Ishikawa (cell line): ENCODE measurements around the gene KCNN3.

Experiments used
- EGR1 ChIP-seq: IDR thresholded peaks from 2 replicates; pipeline ENCODE4 v1.6.1; 2012
- FOXM1 ChIP-seq: IDR thresholded peaks from 2 replicates; pipeline ENCODE4 v1.6.1; 2012; ENCODE audit warnings: low read depth, borderline replicate concordance
- NFIC ChIP-seq: IDR thresholded peaks from 2 replicates; pipeline ENCODE4 v1.6.1; 2012
- RAD21 ChIP-seq: IDR thresholded peaks from 2 replicates; pipeline ENCODE4 v1.6.1; 2012; ENCODE audit warnings: low read depth
- TAF1 ChIP-seq: IDR thresholded peaks from 2 replicates; pipeline ENCODE4 v1.6.1; 2012; ENCODE audit warnings: low read depth, mild to moderate bottlenecking
- YY1 ChIP-seq: IDR thresholded peaks from 2 replicates; pipeline ENCODE4 v1.6.1; 2012; ENCODE audit warnings: low read depth
- ZBTB7A ChIP-seq: IDR thresholded peaks from 2 replicates; pipeline ENCODE4 v1.6.1; 2012; ENCODE audit warnings: low read depth
- TF ChIP-seq, protein P1 (sequence below): IDR thresholded peaks from 2 replicates; pipeline ENCODE4 v1.6.1; 2012; ENCODE audit warnings: low read depth, mild to moderate bottlenecking
- TF ChIP-seq, protein P2 (sequence below): IDR thresholded peaks from 2 replicates; pipeline ENCODE4 v1.6.1; 2012

DNA sequence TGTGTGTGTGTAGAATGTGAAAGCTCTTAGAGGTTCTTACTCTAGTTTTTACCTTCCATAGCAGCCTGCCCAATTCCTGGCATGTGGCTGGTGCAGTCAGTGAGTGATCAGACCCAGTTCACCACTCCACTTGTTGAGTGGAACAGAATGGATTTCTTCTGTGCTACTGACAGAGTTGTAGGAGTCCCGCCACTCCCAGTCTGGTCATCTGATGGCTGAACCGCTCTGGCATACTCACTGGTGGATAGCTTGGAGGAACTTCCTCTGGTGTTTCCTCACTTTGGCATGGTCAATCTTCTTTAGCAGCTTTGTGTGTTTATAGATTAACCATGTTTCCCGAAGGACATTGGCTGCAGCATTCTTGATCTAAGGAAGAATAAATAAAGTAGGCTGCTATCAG lies 155.4 kb downstream of the KCNN3 start:
- no peak for TF ChIP-seq EGR1
- TF ChIP-seq ZBTB7A = no peak
- TF ChIP-seq YY1 = no peak
- TF ChIP-seq RAD21 = no peak
- no peak for TF ChIP-seq TAF1
- TF ChIP-seq, protein P1, sequence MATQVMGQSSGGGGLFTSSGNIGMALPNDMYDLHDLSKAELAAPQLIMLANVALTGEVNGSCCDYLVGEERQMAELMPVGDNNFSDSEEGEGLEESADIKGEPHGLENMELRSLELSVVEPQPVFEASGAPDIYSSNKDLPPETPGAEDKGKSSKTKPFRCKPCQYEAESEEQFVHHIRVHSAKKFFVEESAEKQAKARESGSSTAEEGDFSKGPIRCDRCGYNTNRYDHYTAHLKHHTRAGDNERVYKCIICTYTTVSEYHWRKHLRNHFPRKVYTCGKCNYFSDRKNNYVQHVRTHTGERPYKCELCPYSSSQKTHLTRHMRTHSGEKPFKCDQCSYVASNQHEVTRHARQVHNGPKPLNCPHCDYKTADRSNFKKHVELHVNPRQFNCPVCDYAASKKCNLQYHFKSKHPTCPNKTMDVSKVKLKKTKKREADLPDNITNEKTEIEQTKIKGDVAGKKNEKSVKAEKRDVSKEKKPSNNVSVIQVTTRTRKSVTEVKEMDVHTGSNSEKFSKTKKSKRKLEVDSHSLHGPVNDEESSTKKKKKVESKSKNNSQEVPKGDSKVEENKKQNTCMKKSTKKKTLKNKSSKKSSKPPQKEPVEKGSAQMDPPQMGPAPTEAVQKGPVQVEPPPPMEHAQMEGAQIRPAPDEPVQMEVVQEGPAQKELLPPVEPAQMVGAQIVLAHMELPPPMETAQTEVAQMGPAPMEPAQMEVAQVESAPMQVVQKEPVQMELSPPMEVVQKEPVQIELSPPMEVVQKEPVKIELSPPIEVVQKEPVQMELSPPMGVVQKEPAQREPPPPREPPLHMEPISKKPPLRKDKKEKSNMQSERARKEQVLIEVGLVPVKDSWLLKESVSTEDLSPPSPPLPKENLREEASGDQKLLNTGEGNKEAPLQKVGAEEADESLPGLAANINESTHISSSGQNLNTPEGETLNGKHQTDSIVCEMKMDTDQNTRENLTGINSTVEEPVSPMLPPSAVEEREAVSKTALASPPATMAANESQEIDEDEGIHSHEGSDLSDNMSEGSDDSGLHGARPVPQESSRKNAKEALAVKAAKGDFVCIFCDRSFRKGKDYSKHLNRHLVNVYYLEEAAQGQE = no peak
- TF ChIP-seq NFIC = no peak
- no peak for TF ChIP-seq FOXM1
- TF ChIP-seq, protein P2, sequence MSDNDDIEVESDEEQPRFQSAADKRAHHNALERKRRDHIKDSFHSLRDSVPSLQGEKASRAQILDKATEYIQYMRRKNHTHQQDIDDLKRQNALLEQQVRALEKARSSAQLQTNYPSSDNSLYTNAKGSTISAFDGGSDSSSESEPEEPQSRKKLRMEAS = no peak
